Cardiac muscle cell (in vitro differentiated cells and primary cell): ENCODE measurements around the gene IFNAR1. TPM values are rescaled to one million over a fixed set of nuclear protein-coding genes. Genes with fewer than 3 reads are reported as not detected.

Experiments used
- DNase-seq, 2 donors: peaks; one replicate each; pipeline versions ENCODE4 v3.0.0 to v3.0.0-alpha.2; 2010 to 2017; ENCODE audit warnings: low read depth in 1 of 2, low spot score in 1 of 2
- H3K27ac ChIP-seq: fragments of 200-600 bp; sonication (generic); 2 replicates; pipeline ENCODE4 v1.5.1; 2016
- H3K27me3 ChIP-seq: fragments of 200-600 bp; sonication (generic); 2 replicates; pipeline ENCODE4 v1.6.0; 2016; ENCODE audit warnings: control low read depth
- H3K36me3 ChIP-seq: fragments of 200-600 bp; sonication (generic); 2 replicates; pipeline ENCODE4 v1.5.1; 2016; ENCODE audit warnings: control low read depth
- H3K4me1 ChIP-seq: fragments of 200-600 bp; sonication (generic); 2 replicates; pipeline ENCODE4 v1.8.1; 2017; ENCODE audit warnings: low read depth, mild to moderate bottlenecking, mixed run types
- H3K4me3 ChIP-seq: fragments of 200-600 bp; sonication (generic); 2 replicates; pipeline ENCODE4 v1.5.1; 2016; ENCODE audit warnings: mild to moderate bottlenecking
- H3K9me3 ChIP-seq: fragments of 200-600 bp; sonication (generic); 2 replicates; pipeline ENCODE4 v1.5.1; 2017; ENCODE audit warnings: low read depth, mild to moderate bottlenecking, control low read depth
- CTCF ChIP-seq: IDR thresholded peaks from 2 replicates; pipeline ENCODE4 v1.5.1; 2012; ENCODE audit warnings: low read depth, mild to moderate bottlenecking, low read length
- polyA plus RNA-seq: library from polyadenylated mRNA; unstranded; fragments of >200 nt; fragmentation: Nextera tagmentation; extraction: Ambion mirVana; gene quantifications from 2 replicates; pipeline ENCODE4 v1.2.1, GENCODE V29; 2016
- total RNA-seq: library from RNA; depleted of rRNA; stranded (reverse); fragments of >200 nt; gene quantifications from 2 replicates; pipeline ENCODE4 v1.2.3, GENCODE V29; 2016

The IFNAR1 gene
- total and polyA plus RNA-seq, 2 experiments from 2014 or later: 6.5 to 18.6 TPM

- Histone ChIP-seq H3K27ac (no peak overlapping the region), H3K27me3 (no peaks in the 10 kb centered on the region), H3K4me1 (no peaks in the 10 kb centered on the region), H3K4me3 (no peak overlapping the region), H3K36me3 (no peaks in the 10 kb centered on the region), H3K9me3 (no peaks in the 10 kb centered on the region)
- peak in 1 of 2 donors; percentile 93 for DNase-seq
- no peak for TF ChIP-seq CTCF
Observed at GRCh38 chr21:33396951-33397350, 72.2 kb downstream of the IFNAR1 start.

GRCh38 chr21:33397717-33398116, 72.9 kb downstream of the IFNAR1 start:
- no peak for TF ChIP-seq CTCF
- DNase-seq: no peak
- no peaks in the 10 kb centered on the region for H3K27me3 ChIP-seq
- no peaks in the 10 kb centered on the region for H3K4me1 ChIP-seq
- H3K27ac ChIP-seq: no peak overlapping the region
- no peak overlapping the region for H3K4me3 ChIP-seq
- H3K36me3 ChIP-seq: no peaks in the 10 kb centered on the region
- H3K9me3 ChIP-seq: no peaks in the 10 kb centered on the region

- Histone ChIP-seq H3K27me3 (no peaks in the 10 kb centered on the region), H3K36me3 (no peaks in the 10 kb centered on the region), H3K4me3 (no peak overlapping the region), H3K27ac (no peak overlapping the region), H3K9me3 (no peaks in the 10 kb centered on the region), H3K4me1 (no peaks in the 10 kb centered on the region)
- no peak for TF ChIP-seq CTCF
- DNase-seq: no peak
Observed at GRCh38 chr21:33398361-33398760, 73.6 kb downstream of the IFNAR1 start.

GRCh38 chr21:33401630-33401992, 76.8 kb downstream of the IFNAR1 start:
- no peaks in the 10 kb centered on the region for H3K9me3 ChIP-seq
- H3K4me3 ChIP-seq: no peak overlapping the region
- TF ChIP-seq CTCF: no peak
- H3K4me1 ChIP-seq: no peaks in the 10 kb centered on the region
- H3K36me3 ChIP-seq: no peaks in the 10 kb centered on the region
- H3K27me3 ChIP-seq: no peaks in the 10 kb centered on the region
- H3K27ac ChIP-seq: no peak overlapping the region
- DNase-seq: no peak

GRCh38 chr21:33402001-33402979, 77.5 kb downstream of the IFNAR1 start:
- peak overlapping the region; percentile 80 for H3K4me3 ChIP-seq
- H3K4me1 ChIP-seq: no peaks in the 10 kb centered on the region
- no peaks in the 10 kb centered on the region for H3K27me3 ChIP-seq
- H3K9me3 ChIP-seq: no peaks in the 10 kb centered on the region
- H3K27ac ChIP-seq: no peak overlapping the region
- peak; percentile 21 to 89 for DNase-seq
- TF ChIP-seq CTCF: no peak
- no peaks in the 10 kb centered on the region for H3K36me3 ChIP-seq
